Superior temporal gyrus (tissue), 1 donor: ENCODE results near the gene MMP25.

Experiments used
- DNase-seq: peaks from one replicate; pipeline ENCODE4 v3.0.0-alpha.2; 2016; ENCODE audit errors: extremely low spot score

The MMP25 gene, protein sequence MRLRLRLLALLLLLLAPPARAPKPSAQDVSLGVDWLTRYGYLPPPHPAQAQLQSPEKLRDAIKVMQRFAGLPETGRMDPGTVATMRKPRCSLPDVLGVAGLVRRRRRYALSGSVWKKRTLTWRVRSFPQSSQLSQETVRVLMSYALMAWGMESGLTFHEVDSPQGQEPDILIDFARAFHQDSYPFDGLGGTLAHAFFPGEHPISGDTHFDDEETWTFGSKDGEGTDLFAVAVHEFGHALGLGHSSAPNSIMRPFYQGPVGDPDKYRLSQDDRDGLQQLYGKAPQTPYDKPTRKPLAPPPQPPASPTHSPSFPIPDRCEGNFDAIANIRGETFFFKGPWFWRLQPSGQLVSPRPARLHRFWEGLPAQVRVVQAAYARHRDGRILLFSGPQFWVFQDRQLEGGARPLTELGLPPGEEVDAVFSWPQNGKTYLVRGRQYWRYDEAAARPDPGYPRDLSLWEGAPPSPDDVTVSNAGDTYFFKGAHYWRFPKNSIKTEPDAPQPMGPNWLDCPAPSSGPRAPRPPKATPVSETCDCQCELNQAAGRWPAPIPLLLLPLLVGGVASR

GRCh38 chr16:3045758-3046640 lies at the start of gene MMP25:
Gene MMP25, plus strand, starts transcription at chr16:3046561. Its CDS starts 357 bp downstream, at chr16:3046918.
- DNase-seq, result no peak

- no peak for DNase-seq
These were observed 46.4 kb upstream of the MMP25 start for GRCh38 chr16:2999929-3000328.

GRCh38 chr16:3000540-3000939 lies 45.8 kb upstream of the MMP25 start:
- no peak for DNase-seq

- no peak for DNase-seq
These were observed 45.0 kb upstream of the MMP25 start for GRCh38 chr16:3001316-3001715.

DNA sequence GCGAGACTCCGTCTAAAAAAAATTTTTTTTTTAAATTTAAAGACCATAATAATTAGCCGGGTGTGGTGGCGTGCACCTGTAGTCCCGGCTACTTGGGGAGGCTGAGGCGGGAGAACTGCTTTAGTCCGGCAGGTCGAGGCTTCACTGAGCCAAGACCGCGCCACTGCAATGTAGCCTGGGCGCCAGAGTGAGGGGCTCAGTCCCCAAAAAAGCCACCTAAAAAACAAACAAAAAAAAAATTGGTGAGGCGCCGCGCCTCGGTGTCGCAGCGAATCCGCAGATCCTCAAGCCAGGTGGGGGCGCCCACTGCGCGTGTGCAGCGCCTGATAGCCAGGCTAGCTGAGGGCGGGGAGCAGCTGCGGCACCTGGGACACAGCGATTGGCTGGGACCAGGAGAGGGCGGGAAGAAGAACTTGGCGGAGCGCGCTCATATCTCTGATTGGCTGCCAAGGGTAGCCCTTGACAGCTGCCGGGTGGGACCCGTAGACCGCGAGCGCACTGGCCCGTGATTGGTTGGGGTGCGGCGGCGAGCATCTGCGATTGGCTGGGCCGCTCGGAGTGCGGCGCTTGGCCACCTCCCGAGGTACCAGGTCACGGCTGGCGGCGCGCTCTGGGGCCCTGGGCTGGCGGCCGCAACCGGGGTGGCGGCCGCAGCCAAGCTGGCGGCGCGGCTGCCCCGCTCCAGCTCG lies 42.6 kb upstream of the MMP25 start:
- peak; percentile 99 for DNase-seq

DNA sequence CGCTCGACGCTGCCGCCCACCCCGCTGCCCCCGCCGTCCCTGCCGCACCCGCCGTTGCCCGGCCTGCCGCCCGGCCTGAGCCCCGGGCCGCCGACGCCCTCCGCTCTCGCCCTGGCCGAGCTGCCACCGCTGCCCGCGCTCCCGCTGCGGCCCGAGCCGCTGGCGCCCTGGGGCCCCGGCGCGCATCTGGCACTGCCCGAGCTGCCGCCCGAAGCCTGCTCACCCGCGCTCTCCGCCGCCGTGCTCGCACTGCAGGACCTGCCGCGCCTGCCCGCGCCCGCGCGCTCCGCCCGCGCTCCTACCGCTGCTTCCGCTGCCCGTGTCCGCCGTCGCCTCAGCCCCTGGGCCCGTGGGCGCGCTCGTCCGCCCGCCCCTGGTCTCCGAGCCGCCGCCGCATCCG lies 42.0 kb upstream of the MMP25 start:
- DNase-seq, result no peak

DNA sequence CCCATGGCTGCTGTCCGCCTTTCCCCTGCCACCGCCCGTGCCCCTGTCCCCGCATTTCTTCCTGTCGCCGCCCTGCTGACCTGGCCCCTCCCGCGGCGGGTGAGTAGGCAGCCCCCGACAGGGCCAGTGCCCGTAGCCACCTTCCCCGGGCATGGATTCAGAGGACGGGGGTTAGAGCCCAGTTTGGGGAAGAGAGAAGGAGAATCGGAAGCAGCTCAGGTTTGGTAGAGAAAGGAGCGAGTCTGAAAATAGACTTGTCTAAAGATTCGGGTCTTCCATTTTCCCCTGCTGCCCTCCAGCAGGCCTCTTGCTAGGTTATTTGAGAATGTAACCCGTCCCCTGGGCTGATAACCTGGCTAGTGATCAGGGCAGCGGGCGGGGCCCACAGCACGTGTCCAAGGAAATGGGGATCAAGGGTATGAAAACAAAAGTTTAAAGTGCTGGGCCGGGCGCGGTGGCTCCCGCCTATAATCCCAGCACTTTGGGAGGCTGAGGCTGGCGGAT lies 41.5 kb upstream of the MMP25 start:
- no peak for DNase-seq

- DNase-seq, result no peak
These were observed 39.1 kb upstream of the MMP25 start for GRCh38 chr16:3007059-3007956.

DNA sequence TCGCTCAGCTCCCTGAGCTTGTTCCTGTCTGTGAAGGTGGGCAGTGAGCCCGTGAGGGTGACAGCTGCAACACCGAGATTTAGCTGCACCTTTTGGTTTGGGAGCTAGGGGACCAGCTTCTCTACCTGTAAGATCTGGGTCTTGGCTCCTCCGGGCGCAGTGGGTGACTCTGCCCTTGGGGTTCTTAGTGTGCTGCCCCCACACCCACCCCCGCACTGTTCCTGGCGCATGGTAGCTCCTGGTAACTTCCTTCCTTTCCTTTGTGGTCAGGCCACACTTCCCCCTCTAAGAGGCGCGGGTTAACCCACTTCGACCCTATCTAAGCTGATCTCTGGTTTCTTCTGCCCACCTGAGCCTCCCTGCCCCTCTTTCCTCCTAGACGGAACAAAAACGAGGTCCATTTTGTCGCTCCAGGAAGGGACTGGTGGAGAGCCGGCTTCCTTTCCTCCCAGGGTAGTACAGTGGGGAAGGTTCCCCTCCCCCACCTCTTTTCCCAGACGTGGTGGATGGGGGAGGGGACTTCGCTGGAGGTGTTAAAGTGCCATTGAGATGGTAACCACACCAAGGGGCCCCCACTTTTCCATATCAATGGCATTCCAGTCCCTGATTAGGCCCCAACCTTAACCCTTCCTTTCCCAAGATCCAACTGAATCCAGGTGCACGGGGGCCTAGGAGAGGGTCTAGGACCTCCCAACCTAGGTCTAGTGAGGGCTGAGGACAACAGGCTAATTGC lies 38.2 kb upstream of the MMP25 start:
- no peak for DNase-seq

GRCh38 chr16:3008690-3009037 lies 37.7 kb upstream of the MMP25 start:
- no peak for DNase-seq

DNA sequence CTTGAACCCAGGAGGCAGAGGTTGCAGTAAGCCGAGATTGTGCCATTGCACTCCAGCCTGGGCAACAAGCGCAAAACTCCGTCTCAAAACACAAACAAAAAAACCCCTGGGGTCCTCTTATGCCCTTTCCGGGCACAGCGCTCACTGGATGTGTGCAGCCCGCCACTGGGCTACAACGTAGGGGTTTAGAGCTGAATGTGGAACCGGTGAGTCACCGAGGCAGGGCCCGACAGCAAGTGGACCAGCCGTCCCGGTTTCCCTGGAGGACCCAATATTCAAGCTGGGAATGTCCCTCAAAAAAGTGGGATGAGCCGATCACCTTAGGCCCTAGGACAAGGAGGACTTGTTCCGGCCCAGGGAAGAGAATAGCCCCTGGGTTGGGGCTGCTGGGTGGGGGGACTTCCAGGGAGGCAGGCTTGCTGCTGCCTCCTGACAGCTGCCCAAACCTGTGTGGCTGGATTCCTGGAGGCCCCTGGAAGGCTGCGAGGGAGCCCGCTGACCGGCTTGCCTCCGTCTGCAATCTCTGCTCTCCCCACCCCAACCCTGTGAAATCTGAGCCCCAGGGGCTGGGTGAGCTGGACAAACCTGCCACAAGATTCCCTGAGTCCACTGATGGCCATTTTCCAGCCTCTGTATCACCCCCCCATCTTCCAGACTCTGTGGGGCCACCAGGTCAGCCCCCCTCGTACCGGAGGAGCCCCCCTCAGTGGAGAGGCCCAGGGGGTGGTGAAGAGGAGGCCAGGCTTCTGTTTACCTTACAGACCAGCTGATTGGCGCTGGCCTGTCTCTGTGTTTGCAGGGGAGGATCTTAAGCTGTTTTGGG lies 36.6 kb upstream of the MMP25 start:
- no peak for DNase-seq

DNA sequence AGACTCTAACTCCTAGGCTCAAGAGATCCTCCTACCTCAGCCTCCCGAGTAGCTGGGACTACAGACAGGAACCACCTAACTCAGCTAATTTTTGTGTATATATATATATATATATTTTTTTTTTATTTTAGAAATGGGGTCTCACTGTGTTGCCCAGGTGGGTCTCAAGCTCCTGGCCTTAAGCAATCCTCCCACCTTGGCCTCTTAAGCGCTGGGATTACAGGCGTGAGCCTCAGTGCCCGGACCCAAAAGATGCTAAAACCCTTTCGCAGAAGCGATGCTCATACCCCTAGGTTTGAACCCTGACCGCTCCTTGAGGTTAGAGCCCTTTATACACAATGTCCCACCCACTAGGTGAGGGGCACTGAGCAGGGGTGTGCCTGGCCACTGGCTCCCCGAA lies 35.9 kb upstream of the MMP25 start:
- no peak for DNase-seq

GRCh38 chr16:3012246-3012645 lies 34.1 kb upstream of the MMP25 start:
- no peak for DNase-seq

- DNase-seq, result no peak
These were observed 33.4 kb upstream of the MMP25 start, which contains the start of gene CLDN9 for GRCh38 chr16:3012828-3013420. Gene CLDN9, plus strand, starts transcription at chr16:3012923. Its CDS starts 440 bp downstream, at chr16:3013363.

- DNase-seq, result no peak
These were observed 32.8 kb upstream of the MMP25 start for GRCh38 chr16:3013491-3013951.

DNA sequence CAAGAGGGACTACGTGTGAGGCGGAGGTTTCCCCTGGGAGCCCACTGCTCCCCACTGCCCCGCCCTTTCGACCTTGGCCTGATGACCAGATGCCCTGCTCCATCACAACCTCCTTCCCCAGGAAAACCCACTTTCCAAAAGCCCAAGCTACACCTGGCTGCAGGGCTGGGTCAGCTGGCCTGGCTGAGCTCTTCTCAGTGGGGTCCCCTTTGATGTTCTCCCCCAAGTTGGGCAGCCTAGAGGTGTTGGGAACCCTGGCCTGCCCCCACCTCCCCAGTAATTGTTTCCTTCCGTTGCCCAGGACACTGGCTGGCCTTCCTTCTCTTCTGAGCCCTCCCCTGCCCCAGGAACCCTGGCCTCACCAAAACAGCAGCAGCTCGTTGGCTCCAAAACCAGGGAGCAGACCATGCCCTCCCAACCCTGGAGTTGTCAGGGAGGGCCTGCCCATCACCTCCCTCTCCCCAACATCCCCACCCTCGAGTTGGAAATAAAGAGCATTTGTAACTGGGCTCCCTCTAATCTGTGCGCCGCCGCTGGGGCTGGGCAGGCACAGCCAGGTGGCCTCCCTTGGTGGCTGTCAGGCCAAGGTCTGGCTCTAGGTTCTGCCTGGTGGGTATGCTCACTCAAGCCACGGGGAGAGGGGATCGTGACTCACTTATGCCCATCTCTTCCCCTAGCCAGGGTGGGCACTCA lies 32.2 kb upstream of the MMP25 start:
- DNase-seq, result no peak

DNA sequence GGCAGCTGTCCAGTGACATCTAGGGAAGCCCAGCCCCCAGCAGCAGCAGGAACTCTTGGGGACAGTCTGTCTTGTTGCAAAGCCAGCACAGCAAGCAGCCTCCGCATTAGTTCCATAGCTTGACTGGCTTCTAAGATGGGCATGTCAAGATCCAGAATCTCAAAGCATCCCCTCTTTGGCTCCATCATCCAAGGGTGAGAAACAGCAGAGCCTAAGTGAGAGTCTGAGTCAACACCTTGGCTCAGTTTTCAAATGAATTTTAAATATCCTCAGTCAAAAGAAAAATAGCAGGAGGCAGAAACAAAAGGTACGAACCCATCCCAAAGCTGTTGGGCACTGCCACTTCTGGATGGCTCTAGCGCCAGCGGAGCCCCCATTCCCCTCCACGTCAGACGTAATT lies 31.4 kb upstream of the MMP25 start:
- DNase-seq, result no peak
